ENCODE measurements around the gene MTPN.

The MTPN gene

GRCh38 chr7:135934651-135935050, 42.5 kb downstream of the MTPN start:
- H3K4me1 ChIP-seq (ENCODE audit: control insufficient read depth in 1 of 2, insufficient read depth in 2 of 2, low read length in 2 of 2), result peaks cover 0 to 17% of the 10 kb centered on the region in 2 donors
- no peaks in the 10 kb centered on the region for H3K9me3 ChIP-seq (ENCODE audit: control insufficient read depth in 1 of 2, low read length in 2 of 2)
- no peak overlapping the region for H3K27ac ChIP-seq (ENCODE audit: low read length)
- no peak overlapping the region for H3K4me3 ChIP-seq (ENCODE audit: low read depth in 1 of 2, low read length in 2 of 2)
- H3K27me3 ChIP-seq (ENCODE audit: low read depth, low read length), result no peaks in the 10 kb centered on the region
- peaks cover 0 to 4% of the 10 kb centered on the region in 2 donors for H3K36me3 ChIP-seq (ENCODE audit: control insufficient read depth in 1 of 2, insufficient read depth in 2 of 2, low read length in 2 of 2)

- no peaks in the 10 kb centered on the region for H3K27me3 ChIP-seq (ENCODE audit: low read depth, low read length)
- no peaks in the 10 kb centered on the region for H3K9me3 ChIP-seq (ENCODE audit: control insufficient read depth in 1 of 2, low read length in 2 of 2)
- peaks cover 0 to 5% of the 10 kb centered on the region in 2 donors for H3K36me3 ChIP-seq (ENCODE audit: control insufficient read depth in 1 of 2, insufficient read depth in 2 of 2, low read length in 2 of 2)
- no peak overlapping the region for H3K4me3 ChIP-seq (ENCODE audit: low read depth in 1 of 2, low read length in 2 of 2)
- H3K27ac ChIP-seq (ENCODE audit: low read length), result no peak overlapping the region
- peaks cover 0 to 27% of the 10 kb centered on the region in 2 donors for H3K4me1 ChIP-seq (ENCODE audit: control insufficient read depth in 1 of 2, insufficient read depth in 2 of 2, low read length in 2 of 2)
Measured at GRCh38 chr7:135933509-135934188, 43.5 kb downstream of the MTPN start.

- Histone ChIP-seq H3K4me1 (ENCODE audit: control insufficient read depth in 1 of 2, insufficient read depth in 2 of 2, low read length in 2 of 2) (peaks cover 0 to 27% of the 10 kb centered on the region in 2 donors), H3K27ac (ENCODE audit: low read length) (no peak overlapping the region), H3K36me3 (ENCODE audit: control insufficient read depth in 1 of 2, insufficient read depth in 2 of 2, low read length in 2 of 2) (peaks cover 4 to 5% of the 10 kb centered on the region in 2 donors), H3K27me3 (ENCODE audit: low read depth, low read length) (no peaks in the 10 kb centered on the region), H3K9me3 (ENCODE audit: control insufficient read depth in 1 of 2, low read length in 2 of 2) (no peaks in the 10 kb centered on the region), H3K4me3 (ENCODE audit: low read depth in 1 of 2, low read length in 2 of 2) (no peak overlapping the region)
Measured at GRCh38 chr7:135932131-135932530, 45.0 kb downstream of the MTPN start.

- H3K4me3 ChIP-seq (ENCODE audit: low read depth in 1 of 2, low read length in 2 of 2), result no peak overlapping the region
- H3K27me3 ChIP-seq (ENCODE audit: low read depth, low read length), result no peaks in the 10 kb centered on the region
- peaks cover 4 to 5% of the 10 kb centered on the region in 2 donors for H3K36me3 ChIP-seq (ENCODE audit: control insufficient read depth in 1 of 2, insufficient read depth in 2 of 2, low read length in 2 of 2)
- H3K27ac ChIP-seq (ENCODE audit: low read length), result no peak overlapping the region
- no peaks in the 10 kb centered on the region for H3K9me3 ChIP-seq (ENCODE audit: control insufficient read depth in 1 of 2, low read length in 2 of 2)
- H3K4me1 ChIP-seq (ENCODE audit: control insufficient read depth in 1 of 2, insufficient read depth in 2 of 2, low read length in 2 of 2), result peaks cover 0 to 27% of the 10 kb centered on the region in 2 donors
Measured at GRCh38 chr7:135930565-135931461, 46.3 kb downstream of the MTPN start.

GRCh38 chr7:135929722-135930141, 47.4 kb downstream of the MTPN start:
- H3K27ac ChIP-seq (ENCODE audit: low read length), result no peak overlapping the region
- no peak overlapping the region for H3K4me3 ChIP-seq (ENCODE audit: low read depth in 1 of 2, low read length in 2 of 2)
- H3K9me3 ChIP-seq (ENCODE audit: control insufficient read depth in 1 of 2, low read length in 2 of 2), result no peaks in the 10 kb centered on the region
- H3K4me1 ChIP-seq (ENCODE audit: control insufficient read depth in 1 of 2, insufficient read depth in 2 of 2, low read length in 2 of 2), result peaks cover 0 to 27% of the 10 kb centered on the region in 2 donors
- H3K36me3 ChIP-seq (ENCODE audit: control insufficient read depth in 1 of 2, insufficient read depth in 2 of 2, low read length in 2 of 2), result peaks cover 4 to 5% of the 10 kb centered on the region in 2 donors
- H3K27me3 ChIP-seq (ENCODE audit: low read depth, low read length), result no peaks in the 10 kb centered on the region

- Histone ChIP-seq H3K27me3 (ENCODE audit: low read depth, low read length) (no peaks in the 10 kb centered on the region), H3K4me3 (ENCODE audit: low read depth in 1 of 2, low read length in 2 of 2) (no peak overlapping the region), H3K4me1 (ENCODE audit: control insufficient read depth in 1 of 2, insufficient read depth in 2 of 2, low read length in 2 of 2) (peaks cover 0 to 27% of the 10 kb centered on the region in 2 donors), H3K36me3 (ENCODE audit: control insufficient read depth in 1 of 2, insufficient read depth in 2 of 2, low read length in 2 of 2) (peaks cover 4 to 5% of the 10 kb centered on the region in 2 donors), H3K9me3 (ENCODE audit: control insufficient read depth in 1 of 2, low read length in 2 of 2) (no peaks in the 10 kb centered on the region), H3K27ac (ENCODE audit: low read length) (no peak overlapping the region)
Measured at GRCh38 chr7:135929249-135929648, 47.9 kb downstream of the MTPN start.

- Histone ChIP-seq H3K4me1 (ENCODE audit: control insufficient read depth in 1 of 2, insufficient read depth in 2 of 2, low read length in 2 of 2) (peaks cover 0 to 27% of the 10 kb centered on the region in 2 donors), H3K27ac (ENCODE audit: low read length) (no peak overlapping the region), H3K4me3 (ENCODE audit: low read depth in 1 of 2, low read length in 2 of 2) (no peak overlapping the region), H3K36me3 (ENCODE audit: control insufficient read depth in 1 of 2, insufficient read depth in 2 of 2, low read length in 2 of 2) (peaks cover 4 to 5% of the 10 kb centered on the region in 2 donors), H3K27me3 (ENCODE audit: low read depth, low read length) (no peaks in the 10 kb centered on the region), H3K9me3 (ENCODE audit: control insufficient read depth in 1 of 2, low read length in 2 of 2) (no peaks in the 10 kb centered on the region)
Measured at GRCh38 chr7:135928136-135928535, 49.0 kb downstream of the MTPN start.

GRCh38 chr7:135925210-135925609, 51.9 kb downstream of the MTPN start:
- Histone ChIP-seq H3K4me3 (ENCODE audit: low read depth in 1 of 2, low read length in 2 of 2) (no peak overlapping the region), H3K27ac (ENCODE audit: low read length) (no peak overlapping the region), H3K4me1 (ENCODE audit: control insufficient read depth in 1 of 2, insufficient read depth in 2 of 2, low read length in 2 of 2) (peaks cover 0 to 16% of the 10 kb centered on the region in 2 donors), H3K9me3 (ENCODE audit: control insufficient read depth in 1 of 2, low read length in 2 of 2) (no peaks in the 10 kb centered on the region), H3K36me3 (ENCODE audit: control insufficient read depth in 1 of 2, insufficient read depth in 2 of 2, low read length in 2 of 2) (peaks cover 4 to 5% of the 10 kb centered on the region in 2 donors), H3K27me3 (ENCODE audit: low read depth, low read length) (no peaks in the 10 kb centered on the region)

- no peaks in the 10 kb centered on the region for H3K9me3 ChIP-seq (ENCODE audit: control insufficient read depth in 1 of 2, low read length in 2 of 2)
- H3K4me3 ChIP-seq (ENCODE audit: low read depth in 1 of 2, low read length in 2 of 2), result no peak overlapping the region
- peaks cover 0 to 7% of the 10 kb centered on the region in 2 donors for H3K4me1 ChIP-seq (ENCODE audit: control insufficient read depth in 1 of 2, insufficient read depth in 2 of 2, low read length in 2 of 2)
- no peak overlapping the region for H3K27ac ChIP-seq (ENCODE audit: low read length)
- H3K27me3 ChIP-seq (ENCODE audit: low read depth, low read length), result no peaks in the 10 kb centered on the region
- peaks cover 0 to 4% of the 10 kb centered on the region in 2 donors for H3K36me3 ChIP-seq (ENCODE audit: control insufficient read depth in 1 of 2, insufficient read depth in 2 of 2, low read length in 2 of 2)
Measured at GRCh38 chr7:135924302-135924701, 52.9 kb downstream of the MTPN start.

- Histone ChIP-seq H3K27ac (ENCODE audit: low read length) (no peak overlapping the region), H3K4me3 (ENCODE audit: low read depth in 1 of 2, low read length in 2 of 2) (no peak overlapping the region), H3K36me3 (ENCODE audit: control insufficient read depth in 1 of 2, insufficient read depth in 2 of 2, low read length in 2 of 2) (no peaks in the 10 kb centered on the region), H3K9me3 (ENCODE audit: control insufficient read depth in 1 of 2, low read length in 2 of 2) (no peaks in the 10 kb centered on the region), H3K4me1 (ENCODE audit: control insufficient read depth in 1 of 2, insufficient read depth in 2 of 2, low read length in 2 of 2) (no peaks in the 10 kb centered on the region), H3K27me3 (ENCODE audit: low read depth, low read length) (no peaks in the 10 kb centered on the region)
Measured at GRCh38 chr7:135922263-135922662, 54.9 kb downstream of the MTPN start.

GRCh38 chr7:135920478-135920877, 56.7 kb downstream of the MTPN start:
- H3K36me3 ChIP-seq (ENCODE audit: control insufficient read depth in 1 of 2, insufficient read depth in 2 of 2, low read length in 2 of 2), result no peaks in the 10 kb centered on the region
- no peaks in the 10 kb centered on the region for H3K4me1 ChIP-seq (ENCODE audit: control insufficient read depth in 1 of 2, insufficient read depth in 2 of 2, low read length in 2 of 2)
- no peak overlapping the region for H3K27ac ChIP-seq (ENCODE audit: low read length)
- no peaks in the 10 kb centered on the region for H3K27me3 ChIP-seq (ENCODE audit: low read depth, low read length)
- H3K4me3 ChIP-seq (ENCODE audit: low read depth in 1 of 2, low read length in 2 of 2), result no peak overlapping the region
- no peaks in the 10 kb centered on the region for H3K9me3 ChIP-seq (ENCODE audit: control insufficient read depth in 1 of 2, low read length in 2 of 2)

All from muscle layer of duodenum (tissue), 2 donors.